Suprapubic skin (tissue), 4 donors: ENCODE data around the gene DSC1.

ENCODE experiments used
- EP300 ChIP-seq: sonication (generic); formaldehyde crosslinking; IDR thresholded peaks from one replicate; pipeline ENCODE4 v1.6.1; 2017; ENCODE audit warnings: antibody characterized with exemption
- POLR2A ChIP-seq, 2 donors: fragments of 450-650 bp; IDR thresholded peaks; one replicate each; pipeline ENCODE4 v1.6.1; 2017; ENCODE audit warnings: antibody characterized with exemption in 2 of 2, mild to moderate bottlenecking in 2 of 2, moderate library complexity in 2 of 2
- POLR2AphosphoS5 ChIP-seq, 3 donors: sonication (generic); formaldehyde crosslinking; IDR thresholded peaks; one replicate each; pipeline ENCODE4 v1.6.1; 2017; ENCODE audit warnings: antibody characterized with exemption in 3 of 3
- TF ChIP-seq, protein P1 (sequence below), 2 donors: fragments of 200-600 bp in 1 of 2; fragments of 450-650 bp in 1 of 2; sonication (generic) in 1 of 2; IDR thresholded peaks; one replicate each; pipeline ENCODE4 v1.5.1; 2016 to 2019; ENCODE audit warnings: antibody characterized with exemption in 2 of 2, mild to moderate bottlenecking in 1 of 2, moderate library complexity in 1 of 2

DNA sequence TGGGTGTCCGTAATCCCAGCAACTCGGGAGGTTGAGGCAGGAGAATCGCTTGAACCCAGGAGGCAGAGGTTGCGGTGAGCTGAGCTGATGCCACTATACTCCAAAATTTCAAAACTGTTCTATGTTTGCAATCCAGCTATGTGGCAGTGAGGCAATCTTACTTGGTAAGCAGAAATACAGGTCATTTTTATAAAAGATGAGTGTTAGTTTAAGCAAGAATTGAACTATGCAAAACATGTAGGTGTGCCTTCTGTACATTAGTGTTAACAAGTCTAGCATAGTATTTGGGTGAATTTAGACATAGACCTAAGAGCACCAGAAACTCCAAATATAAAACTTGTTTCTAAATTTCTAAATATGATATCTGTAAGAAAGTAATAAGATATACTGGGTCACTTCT lies 7.2 kb downstream of the DSC1 start:
- TF ChIP-seq POLR2A (IDR thresholded peaks at IDR 0.05) (no peak), EP300 (no peak), POLR2AphosphoS5 (IDR thresholded peaks at IDR 0.05) (no peak)
- TF ChIP-seq, protein P1, sequence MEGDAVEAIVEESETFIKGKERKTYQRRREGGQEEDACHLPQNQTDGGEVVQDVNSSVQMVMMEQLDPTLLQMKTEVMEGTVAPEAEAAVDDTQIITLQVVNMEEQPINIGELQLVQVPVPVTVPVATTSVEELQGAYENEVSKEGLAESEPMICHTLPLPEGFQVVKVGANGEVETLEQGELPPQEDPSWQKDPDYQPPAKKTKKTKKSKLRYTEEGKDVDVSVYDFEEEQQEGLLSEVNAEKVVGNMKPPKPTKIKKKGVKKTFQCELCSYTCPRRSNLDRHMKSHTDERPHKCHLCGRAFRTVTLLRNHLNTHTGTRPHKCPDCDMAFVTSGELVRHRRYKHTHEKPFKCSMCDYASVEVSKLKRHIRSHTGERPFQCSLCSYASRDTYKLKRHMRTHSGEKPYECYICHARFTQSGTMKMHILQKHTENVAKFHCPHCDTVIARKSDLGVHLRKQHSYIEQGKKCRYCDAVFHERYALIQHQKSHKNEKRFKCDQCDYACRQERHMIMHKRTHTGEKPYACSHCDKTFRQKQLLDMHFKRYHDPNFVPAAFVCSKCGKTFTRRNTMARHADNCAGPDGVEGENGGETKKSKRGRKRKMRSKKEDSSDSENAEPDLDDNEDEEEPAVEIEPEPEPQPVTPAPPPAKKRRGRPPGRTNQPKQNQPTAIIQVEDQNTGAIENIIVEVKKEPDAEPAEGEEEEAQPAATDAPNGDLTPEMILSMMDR (IDR thresholded peaks at IDR 0.05) = no peak
